DMS 273 (cell line): Measurements from ENCODE around the gene PRRT4.

ENCODE experiments used
- DNase-seq: peaks from one replicate; lab custom pipeline; 2025; ENCODE audit not compliant: unreplicated experiment; lab: John Stamatoyannopoulos, UW

The PRRT4 gene

DNA sequence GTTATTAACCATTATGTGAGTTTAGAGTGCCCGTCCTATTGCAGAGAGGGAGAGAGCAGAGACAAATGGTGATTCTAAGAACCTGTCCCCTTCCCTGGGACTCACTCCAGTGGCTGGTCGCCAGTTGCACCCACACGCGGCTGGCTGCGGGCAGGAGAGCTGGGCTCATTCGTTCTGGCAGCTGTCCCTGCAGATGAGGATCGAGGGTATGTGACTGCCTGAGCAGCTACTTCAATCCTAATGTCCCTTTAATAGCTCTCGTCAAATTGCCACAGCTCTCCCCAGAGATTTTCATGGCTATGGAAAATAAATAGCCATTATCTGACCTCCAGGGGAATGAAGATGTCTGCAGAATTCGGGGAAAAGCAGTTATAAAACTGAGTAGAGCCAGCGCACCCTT, 59.4 kb downstream of the PRRT4 start:
- DNase-seq = peak; percentile 37
